NCI-H345 (cell line): Measurements from ENCODE around the gene ARG1.
"Not testable (repeated sequence)": the region's sequence is repeated elsewhere in the genome, so short reads cannot be mapped to it uniquely, and the experiment has no call there.

Experiments used
- DNase-seq: peaks from one replicate; lab custom pipeline; 2025; lab: John Stamatoyannopoulos, UW

Gene ARG1

GRCh38 chr6:131572686-131573415 lies at the start of gene ARG1:
Gene ARG1, plus strand, starts transcription at chr6:131573226. Its CDS starts 57 bp downstream, at chr6:131573283.
- DNase-seq, result no peak

GRCh38 chr6:131523988-131524673 lies 48.9 kb upstream of the ARG1 start:
- no peak for DNase-seq

- no peak for DNase-seq
Measured at GRCh38 chr6:131524695-131525336, 48.2 kb upstream of the ARG1 start.

- not testable (repeated sequence) for DNase-seq
Measured at GRCh38 chr6:131530936-131531335, 42.1 kb upstream of the ARG1 start.

GRCh38 chr6:131531681-131532080 lies 41.3 kb upstream of the ARG1 start:
- not testable (repeated sequence) for DNase-seq

- no peak for DNase-seq
Measured at GRCh38 chr6:131532580-131533039, 40.4 kb upstream of the ARG1 start.

GRCh38 chr6:131538615-131539014 lies 34.4 kb upstream of the ARG1 start:
- not testable (repeated sequence) for DNase-seq

- no peak for DNase-seq
Measured at GRCh38 chr6:131545317-131545716, 27.7 kb upstream of the ARG1 start.

- no peak for DNase-seq
Measured at GRCh38 chr6:131547488-131547887, 25.5 kb upstream of the ARG1 start.

GRCh38 chr6:131548441-131548840 lies 24.6 kb upstream of the ARG1 start:
- no peak for DNase-seq

GRCh38 chr6:131549811-131550210 lies 23.2 kb upstream of the ARG1 start:
- no peak for DNase-seq

- DNase-seq, result no peak
Measured at GRCh38 chr6:131551902-131552301, 21.1 kb upstream of the ARG1 start.

GRCh38 chr6:131552572-131552971 lies 20.5 kb upstream of the ARG1 start:
- DNase-seq, result no peak

- no peak for DNase-seq
Measured at GRCh38 chr6:131555992-131556391, 17.0 kb upstream of the ARG1 start.

GRCh38 chr6:131558922-131559321 lies 14.1 kb upstream of the ARG1 start:
- no peak for DNase-seq

- DNase-seq, result no peak
Measured at GRCh38 chr6:131561925-131562707, 10.9 kb upstream of the ARG1 start.

- no peak for DNase-seq
Measured at GRCh38 chr6:131565056-131565455, 8.0 kb upstream of the ARG1 start.

- no peak for DNase-seq
Measured at GRCh38 chr6:131568726-131569125, 4.3 kb upstream of the ARG1 start.

GRCh38 chr6:131574133-131574532 lies 1.1 kb downstream of the ARG1 start:
- DNase-seq, result no peak

- no peak for DNase-seq
Measured at GRCh38 chr6:131574686-131575085, 1.7 kb downstream of the ARG1 start.

GRCh38 chr6:131575834-131576478 lies 2.9 kb downstream of the ARG1 start:
- no peak for DNase-seq

- DNase-seq, result no peak
Measured at GRCh38 chr6:131581523-131581922, 8.5 kb downstream of the ARG1 start.
